BJ (cell line): ENCODE results near the gene BNIPL. TPM values are rescaled to one million over a fixed set of nuclear protein-coding genes. Genes with fewer than 3 reads are reported as not detected.
A peak's percentile ranks its signal among the peaks of the same experiment; 100 is the strongest.

Experiments
- CTCF ChIA-PET: fragments of 350-600 bp; formaldehyde crosslinking; extraction: SDS; loops from one replicate; lab custom pipeline; 2021; ENCODE audit warnings: antibody characterized with exemption, inconsistent platforms; lab: Yijun Ruan, JAX
- POLR2A ChIA-PET: fragments of 300-600 bp; sonication (Branson Sonifier 250); formaldehyde crosslinking; extraction: SDS; loops from one replicate; lab custom pipeline; 2021; ENCODE audit warnings: antibody characterized with exemption; lab: Charles Lee
- DNase-seq: peaks from one replicate; pipeline ENCODE4 v3.0.0-alpha.2; 2011; ENCODE audit warnings: low read depth
- H3K27me3 ChIP-seq: 2 replicates; pipeline ENCODE4 v1.6.0; 2011; ENCODE audit warnings: low read length; ENCODE audit not compliant: control insufficient read depth, insufficient read depth
- H3K36me3 ChIP-seq: 2 replicates; pipeline ENCODE4 v1.5.1; 2011; ENCODE audit warnings: low read length; ENCODE audit not compliant: control insufficient read depth, insufficient read depth
- H3K4me3 ChIP-seq: 2 replicates; pipeline ENCODE4 v1.5.1; 2011; ENCODE audit warnings: low read depth, mild to moderate bottlenecking, control low read depth, low read length
- CTCF ChIP-seq: IDR thresholded peaks from 2 replicates; pipeline ENCODE4 v1.5.1; 2011; ENCODE audit warnings: low read depth, mild to moderate bottlenecking, control low read depth, inconsistent platforms, low read length, moderate library complexity; ENCODE audit not compliant: insufficient read depth
- polyA plus RNA-seq: library from polyadenylated mRNA; depleted of rRNA; stranded (reverse); fragments of >200 nt; gene quantifications from 2 replicates; pipeline ENCODE4 v1.2.3, GENCODE V29; 2011

BNIPL gene
- polyA plus RNA-seq, 1 experiment: 0.31 TPM

- no peaks in the 10 kb centered on the region for H3K27me3 ChIP-seq
- ChIA-PET POLR2A (interaction anchor here (0.6 kb wide), 1 partner anchor 19 kb away, joined by 5 read pairs; no protein-coding TSS in a partner anchor), CTCF (interaction anchor here (0.7 to 8.7 kb wide), 21 partner anchors 10 to 737 kb away, joined by 3 to 217 read pairs (median 4); partner anchors contain the start of genes ANXA9, C1orf56, CERS2 and MINDY1)
- H3K4me3 ChIP-seq: no peak overlapping the region
- peaks cover 2% of the 10 kb centered on the region for H3K36me3 ChIP-seq
- DNase-seq: no peak
- peak; percentile 64 for TF ChIP-seq CTCF
These were observed 40.5 kb upstream of the BNIPL start for GRCh38 chr1:150995896-150996295.

GRCh38 chr1:150997126-150997872, 39.1 kb upstream of the BNIPL start:
- Histone ChIP-seq H3K36me3 (peaks cover 6% of the 10 kb centered on the region), H3K27me3 (no peaks in the 10 kb centered on the region), H3K4me3 (no peak overlapping the region)
- CTCF ChIA-PET: interaction anchor here (0.6 to 8.7 kb wide), 4 partner anchors 8 to 175 kb away, joined by 4 to 217 read pairs (median 34); partner anchors contain the start of genes ANXA9, CERS2 and MINDY1
- POLR2A ChIA-PET: no interaction called here
- no peak for TF ChIP-seq CTCF
- DNase-seq: no peak

GRCh38 chr1:150997949-150998348, 38.4 kb upstream of the BNIPL start:
- H3K27me3 ChIP-seq: no peaks in the 10 kb centered on the region
- CTCF ChIA-PET: interaction anchor here (0.6 to 8.7 kb wide), 3 partner anchors 8 to 175 kb away, joined by 4 to 217 read pairs (median 64); partner anchors contain the start of genes ANXA9, CERS2 and MINDY1
- DNase-seq: no peak
- POLR2A ChIA-PET: no interaction called here
- peaks cover 6% of the 10 kb centered on the region for H3K36me3 ChIP-seq
- no peak for TF ChIP-seq CTCF
- H3K4me3 ChIP-seq: no peak overlapping the region

- no peak for TF ChIP-seq CTCF
- CTCF ChIA-PET: interaction anchor here (8.7 kb wide), 1 partner anchor 19 kb away, joined by 217 read pairs; the partner anchor contains the start of genes ANXA9 and CERS2
- no peak for DNase-seq
- POLR2A ChIA-PET: no interaction called here
- H3K4me3 ChIP-seq: no peak overlapping the region
- H3K27me3 ChIP-seq: no peaks in the 10 kb centered on the region
- peaks cover 6% of the 10 kb centered on the region for H3K36me3 ChIP-seq
These were observed 37.2 kb upstream of the BNIPL start for GRCh38 chr1:150999051-150999674.

GRCh38 chr1:150999926-151000325, 36.5 kb upstream of the BNIPL start:
- Histone ChIP-seq H3K36me3 (peaks cover 6% of the 10 kb centered on the region), H3K27me3 (no peaks in the 10 kb centered on the region), H3K4me3 (no peak overlapping the region)
- DNase-seq: no peak
- ChIA-PET POLR2A (no interaction called here), CTCF (interaction anchor here (8.7 kb wide), 1 partner anchor 20 kb away, joined by 217 read pairs; the partner anchor contains the start of genes ANXA9 and CERS2)
- TF ChIP-seq CTCF: no peak
